Colonic mucosa (tissue), 4 donors: ENCODE results near the gene NDUFA7. TPM values are rescaled to one million over a fixed set of nuclear protein-coding genes. Genes with fewer than 3 reads are reported as not detected.

ENCODE experiments used
- DNase-seq: peaks from one replicate; pipeline ENCODE4 v3.0.0-alpha.2; 2020
- H3K27ac ChIP-seq: fragments of 200-600 bp; one replicate; pipeline ENCODE4 v1.8.0; 2021
- H3K27me3 ChIP-seq: fragments of 200-600 bp; one replicate; pipeline ENCODE4 v1.8.0; 2021
- H3K36me3 ChIP-seq: fragments of 200-600 bp; one replicate; pipeline ENCODE4 v1.8.0; 2021
- H3K4me1 ChIP-seq: fragments of 200-600 bp; one replicate; pipeline ENCODE4 v1.8.0; 2021; ENCODE audit warnings: mild to moderate bottlenecking
- H3K4me3 ChIP-seq: fragments of 200-600 bp; one replicate; pipeline ENCODE4 v1.8.0; 2021
- H3K9ac ChIP-seq, 2 donors: one replicate each; pipeline ENCODE4 v1.7.0; 2013; ENCODE audit warnings: control low read depth in 2 of 2, low read depth in 2 of 2, low read length in 2 of 2
- H3K9me3 ChIP-seq: fragments of 200-600 bp; one replicate; pipeline ENCODE4 v1.8.0; 2021
- CTCF ChIP-seq: fragments of 200-600 bp; IDR thresholded peaks from one replicate; pipeline ENCODE4 v1.8.0; 2022; ENCODE audit warnings: antibody characterized with exemption, mild to moderate bottlenecking
- intact Hi-C: fragments of 100-400 bp; cut with DNase I; formaldehyde crosslinking; loops from one replicate; pipeline ENCODE4 v1.14.1; 2022
- total RNA-seq, 2 donors: library from RNA; stranded (reverse); fragmentation: NEBNext Ultra II Directional in 1 of 2; extraction: Animal tissue kit (Norgen Biotek cat#: 25700) in 1 of 2; gene quantifications; one replicate each; pipeline ENCODE4 v1.2.1, GENCODE V29; 2021
- donor health status: healthy.
- donor health status: DM: no; HTN: no; CAD: no.
- donor health status: DM: no; HTN: no; CAD: no.

The NDUFA7 gene
- total RNA-seq, 2 donors from 2014 or later = 57.4 to 58.3 TPM

GRCh38 chr19:8366121-8366581 lies 45.0 kb upstream of the NDUFA7 start:
- no peaks in the 10 kb centered on the region for H3K27me3 ChIP-seq
- no peak overlapping the region for H3K27ac ChIP-seq
- H3K4me3 ChIP-seq = no peak overlapping the region
- no peaks in the 10 kb centered on the region for H3K9me3 ChIP-seq
- H3K36me3 ChIP-seq = no peaks in the 10 kb centered on the region
- TF ChIP-seq CTCF = no peak
- H3K9ac ChIP-seq = no peak overlapping the region
- peaks cover 17% of the 10 kb centered on the region for H3K4me1 ChIP-seq
- no peak for DNase-seq
- intact Hi-C loops = no loop called here

GRCh38 chr19:8363803-8364771 lies 42.9 kb upstream of the NDUFA7 start, which contains the start of gene ANGPTL4:
ANGPTL4 (plus strand) TSS chr19:8364155; CDS start chr19:8364322, 167 bp downstream.
- peak within 1 kb of the TSS; percentile 73 for H3K27ac ChIP-seq
- peak; percentile 81 for DNase-seq
- no peak for TF ChIP-seq CTCF
- H3K4me3 ChIP-seq = peak within 1 kb of the TSS; percentile 50
- H3K36me3 ChIP-seq = no peaks in the 10 kb centered on the region
- intact Hi-C loops = no loop called here
- peaks cover 17% of the 10 kb centered on the region for H3K4me1 ChIP-seq
- H3K27me3 ChIP-seq = no peaks in the 10 kb centered on the region
- no peaks in the 10 kb centered on the region for H3K9me3 ChIP-seq
- peak within 1 kb of the TSS; percentile 73 for H3K9ac ChIP-seq

GRCh38 chr19:8361921-8362793 lies 41.0 kb upstream of the NDUFA7 start:
- no peaks in the 10 kb centered on the region for H3K27me3 ChIP-seq
- no peaks in the 10 kb centered on the region for H3K36me3 ChIP-seq
- peak overlapping the region; percentile 30 to 35 for H3K9ac ChIP-seq
- intact Hi-C loops = no loop called here
- TF ChIP-seq CTCF = no peak
- no peaks in the 10 kb centered on the region for H3K9me3 ChIP-seq
- peak; percentile 93 for DNase-seq
- no peak overlapping the region for H3K4me3 ChIP-seq
- H3K4me1 ChIP-seq = peaks cover 10% of the 10 kb centered on the region
- H3K27ac ChIP-seq = peak overlapping the region; percentile 75

- Histone ChIP-seq H3K9me3 (no peaks in the 10 kb centered on the region), H3K27ac (no peak overlapping the region), H3K27me3 (no peaks in the 10 kb centered on the region), H3K36me3 (no peaks in the 10 kb centered on the region), H3K4me1 (peaks cover 9% of the 10 kb centered on the region), H3K9ac (no peak overlapping the region), H3K4me3 (no peak overlapping the region)
- no peak for TF ChIP-seq CTCF
- DNase-seq = no peak
- intact Hi-C loops = no loop called here
These were observed 39.0 kb upstream of the NDUFA7 start for GRCh38 chr19:8360196-8360595.

- Histone ChIP-seq H3K9ac (no peak overlapping the region), H3K27ac (no peak overlapping the region), H3K4me3 (no peak overlapping the region), H3K27me3 (no peaks in the 10 kb centered on the region), H3K4me1 (peaks cover 5% of the 10 kb centered on the region), H3K36me3 (no peaks in the 10 kb centered on the region), H3K9me3 (no peaks in the 10 kb centered on the region)
- DNase-seq = no peak
- intact Hi-C loops = no loop called here
- no peak for TF ChIP-seq CTCF
These were observed 37.8 kb upstream of the NDUFA7 start for GRCh38 chr19:8358948-8359347.
